HG03025 (cell line): ENCODE measurements around the gene KIF12.

Source experiments
- ATAC-seq: cut with Tn5 transposase; IDR thresholded peaks from one replicate; pipeline ENCODE4 v1.9.1; 2021; ENCODE audit warnings: mild to moderate bottlenecking, moderate library complexity; ENCODE audit not compliant: unreplicated experiment, low FRiP score

Gene KIF12

GRCh38 chr9:114070188-114071103, 28.6 kb downstream of the KIF12 start:
- ATAC-seq = no peak

- ATAC-seq = no peak
These were observed 29.5 kb downstream of the KIF12 start for GRCh38 chr9:114069476-114070187.

DNA sequence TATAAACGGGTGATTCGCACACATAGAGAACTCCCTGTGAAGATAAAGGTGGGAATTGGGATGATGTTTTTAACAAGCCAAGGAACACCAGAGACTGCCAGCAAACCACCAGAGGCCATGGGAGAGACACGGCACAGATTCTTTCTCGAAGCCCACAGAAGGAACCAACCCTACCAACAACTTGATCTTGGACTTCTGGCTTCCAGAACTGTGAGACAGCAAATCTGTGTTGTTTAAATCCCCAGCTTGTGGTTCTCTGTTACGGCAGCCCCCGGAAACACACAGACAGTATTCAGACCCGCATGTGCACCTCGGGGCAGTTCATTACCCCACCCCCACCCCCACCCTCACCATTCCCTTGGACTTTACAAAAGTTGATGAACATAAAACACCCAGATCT, 33.8 kb downstream of the KIF12 start:
- ATAC-seq = no peak

DNA sequence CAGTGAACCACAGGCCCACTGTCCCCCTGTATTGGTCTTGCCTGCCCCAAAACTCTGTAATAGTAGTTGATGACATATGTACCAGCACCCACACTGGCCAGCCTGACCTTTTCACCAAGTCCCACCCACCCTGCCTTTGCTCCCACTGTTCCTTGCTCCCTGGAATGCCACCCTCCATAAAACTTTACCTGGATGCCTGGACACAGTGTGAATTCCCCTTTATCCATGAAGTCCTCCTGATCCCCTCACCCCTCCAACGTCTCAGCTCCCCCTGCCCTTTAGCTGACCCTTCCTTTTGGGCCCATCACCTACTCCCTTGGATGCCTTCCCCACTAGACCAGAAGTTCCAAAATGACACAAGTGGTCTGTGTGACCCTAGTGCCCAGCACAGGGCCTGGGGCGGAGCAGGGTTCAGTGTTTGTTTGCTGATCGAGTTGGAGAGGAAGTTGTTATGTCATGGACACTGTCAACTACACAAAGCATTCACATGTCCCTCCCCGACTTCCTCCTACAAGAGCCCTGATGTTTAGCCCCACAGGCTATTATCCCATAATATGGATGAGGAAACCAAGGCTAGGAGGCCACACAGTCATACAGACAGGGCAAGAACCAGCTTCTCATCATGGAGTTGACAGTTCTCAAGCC, 37.1 kb downstream of the KIF12 start:
- no peak for ATAC-seq

GRCh38 chr9:114061292-114061691, 37.8 kb downstream of the KIF12 start:
- ATAC-seq = no peak

GRCh38 chr9:114060711-114061110, 38.4 kb downstream of the KIF12 start:
- ATAC-seq = no peak

- no peak for ATAC-seq
These were observed 39.0 kb downstream of the KIF12 start for GRCh38 chr9:114060070-114060469.

- ATAC-seq = no peak
These were observed 39.9 kb downstream of the KIF12 start for GRCh38 chr9:114059047-114059803.

DNA sequence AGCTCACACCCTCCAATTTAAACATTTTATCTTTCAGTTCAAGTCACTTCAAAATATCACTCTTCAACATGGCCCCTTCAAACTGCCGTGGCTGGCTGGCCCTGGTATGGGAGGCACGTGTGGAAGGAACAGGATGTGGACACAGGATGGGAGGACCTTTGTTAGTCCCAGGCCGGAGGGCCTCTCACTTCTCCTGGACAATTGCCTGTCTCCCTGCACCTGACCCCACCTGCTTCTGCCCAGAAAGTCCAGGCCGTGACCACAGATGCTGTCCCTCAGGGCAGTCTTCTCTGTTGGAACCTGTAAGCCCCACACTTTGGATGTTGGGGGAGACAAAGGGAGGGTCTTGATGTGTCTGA, 40.4 kb downstream of the KIF12 start:
- no peak for ATAC-seq

DNA sequence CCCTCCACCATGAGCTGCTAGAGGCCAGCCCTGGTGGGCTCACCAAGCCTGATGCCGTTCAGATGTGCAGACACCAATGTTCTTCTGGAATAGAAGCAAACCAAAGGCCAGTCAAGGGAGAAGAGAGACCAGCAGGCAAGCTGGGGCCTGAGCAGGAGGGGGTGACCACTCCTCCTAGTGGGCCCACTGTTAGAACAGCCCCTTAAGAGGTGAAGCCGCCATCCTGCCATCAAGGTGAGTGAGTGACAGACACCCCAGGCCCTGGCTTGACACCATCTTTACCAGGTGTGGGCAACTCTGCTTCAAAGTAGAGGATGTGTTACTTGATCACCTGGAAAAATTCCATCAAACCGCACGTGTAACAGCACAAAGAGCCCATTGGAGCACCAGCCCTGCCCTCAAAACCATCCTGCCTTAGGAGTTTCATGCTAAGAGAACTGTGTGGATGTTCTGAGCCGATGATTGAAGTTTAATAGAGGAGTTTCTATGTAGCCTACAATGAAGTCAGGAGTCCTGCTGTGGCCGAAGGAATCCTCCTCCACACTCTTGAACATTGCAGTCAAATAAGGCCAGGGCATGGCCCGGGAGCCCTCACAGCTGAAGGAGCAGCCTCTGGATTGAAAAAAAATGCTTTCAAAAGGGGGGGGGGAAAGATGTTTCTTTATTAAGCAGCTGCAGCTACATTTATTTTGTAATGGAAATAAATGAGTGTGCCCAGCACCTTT, 41.8 kb downstream of the KIF12 start:
- ATAC-seq = no peak

- ATAC-seq = no peak
These were observed 42.6 kb downstream of the KIF12 start for GRCh38 chr9:114056527-114056926.

- ATAC-seq = no peak
These were observed 43.2 kb downstream of the KIF12 start for GRCh38 chr9:114055894-114056293.

DNA sequence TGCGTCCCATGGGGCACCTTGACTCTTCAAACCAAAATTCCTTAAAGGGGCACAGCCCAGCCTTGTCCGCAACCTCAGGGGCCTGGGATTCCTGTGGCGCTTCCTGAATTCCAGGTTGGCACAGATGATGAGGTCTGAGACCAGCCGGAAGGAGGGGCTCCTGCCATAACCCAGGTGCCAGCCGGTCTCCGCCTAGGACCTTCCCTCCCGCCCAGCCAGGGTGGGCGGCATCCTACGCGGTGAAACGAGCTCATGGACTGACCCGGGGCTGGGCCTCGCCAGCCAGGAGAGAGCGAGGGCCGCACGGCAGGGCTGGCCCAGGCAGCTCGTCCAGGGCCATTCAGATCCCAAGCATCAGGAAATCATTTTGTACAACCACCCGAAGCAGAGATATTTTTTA, 44.0 kb downstream of the KIF12 start:
- ATAC-seq = no peak

- ATAC-seq = no peak
These were observed 44.9 kb downstream of the KIF12 start for GRCh38 chr9:114054191-114054690.

DNA sequence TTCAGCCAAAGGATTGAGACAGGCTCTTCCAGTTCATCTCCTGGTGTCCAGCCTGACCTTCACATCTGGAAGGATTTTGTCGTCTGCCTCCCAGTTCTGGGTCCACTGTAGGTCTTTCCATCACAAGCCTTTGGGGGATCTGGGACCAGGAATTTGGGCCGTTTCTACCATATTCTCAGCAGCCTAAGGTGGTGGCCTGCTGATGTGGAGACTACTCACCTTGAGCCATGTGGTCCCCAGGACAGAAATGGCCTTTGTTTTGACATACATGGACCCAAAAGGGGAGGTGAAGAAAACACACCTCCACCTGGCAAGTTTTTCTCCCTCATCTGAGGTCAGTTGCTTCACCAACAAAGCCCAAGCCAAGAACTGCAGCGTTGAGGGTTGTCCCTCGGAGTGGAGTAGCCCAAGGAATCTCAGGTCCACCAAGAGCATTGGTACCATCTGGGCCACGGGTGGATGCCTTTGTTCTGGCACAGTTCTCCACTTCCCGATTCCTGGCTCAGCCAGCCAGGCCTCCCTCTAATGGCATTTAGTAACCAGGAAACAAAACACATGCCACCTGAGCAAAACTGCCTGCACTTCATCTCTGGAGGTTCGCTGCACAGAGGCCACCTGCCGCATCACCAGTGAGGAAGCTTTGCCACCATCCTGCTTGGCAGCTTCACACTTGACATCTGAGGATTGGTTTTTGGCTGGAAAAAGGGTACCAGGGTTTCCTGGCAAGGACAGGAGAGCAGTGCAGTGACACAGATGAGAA, 45.7 kb downstream of the KIF12 start:
- no peak for ATAC-seq

GRCh38 chr9:114051706-114052105, 47.4 kb downstream of the KIF12 start:
- no peak for ATAC-seq

- ATAC-seq = no peak
These were observed 47.8 kb downstream of the KIF12 start for GRCh38 chr9:114051281-114051680.

GRCh38 chr9:114050646-114051045, 48.4 kb downstream of the KIF12 start:
- no peak for ATAC-seq

DNA sequence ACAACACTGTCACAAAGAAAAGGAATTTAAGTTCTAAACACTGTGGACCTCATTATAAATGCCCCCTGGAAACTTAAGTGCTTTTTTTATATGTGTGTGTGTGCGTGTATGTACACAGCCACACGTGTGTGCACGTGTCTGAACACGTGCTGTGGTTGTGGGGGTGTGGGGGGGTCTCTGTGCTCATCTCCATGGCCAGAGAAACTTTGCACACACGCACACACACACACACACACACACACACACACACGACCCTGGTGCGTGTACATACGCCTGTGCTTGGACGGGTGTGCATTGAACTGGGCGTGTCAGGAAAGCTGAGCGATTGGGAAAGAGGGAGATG, 48.9 kb downstream of the KIF12 start:
- ATAC-seq = no peak
